Progenitor cell of endocrine pancreas (in vitro differentiated cells): ENCODE results near the gene SLC25A13. TPM values are rescaled to one million over a fixed set of nuclear protein-coding genes. Genes with fewer than 3 reads are reported as not detected.
A peak's percentile ranks its signal among the peaks of the same experiment; 100 is the strongest.

Experiments used
- DNase-seq: peaks from one replicate; pipeline ENCODE4 v3.0.0; 2021; ENCODE audit warnings: low spot score; ENCODE audit not compliant: unreplicated experiment
- H3K27ac Mint-ChIP-seq: 2 replicates; pipeline ENCODE4 v1.8.0; 2021; ENCODE audit warnings: mild to moderate bottlenecking, moderate library complexity, mixed read lengths
- H3K27me3 Mint-ChIP-seq: 2 replicates; pipeline ENCODE4 v1.8.0; 2021; ENCODE audit warnings: mixed read lengths
- H3K36me3 Mint-ChIP-seq: 2 replicates; pipeline ENCODE4 v1.8.0; 2022; ENCODE audit warnings: mixed read lengths; ENCODE audit not compliant: insufficient read depth
- H3K4me1 Mint-ChIP-seq: 2 replicates; pipeline ENCODE4 v1.8.0; 2021; ENCODE audit warnings: low read depth, mixed read lengths
- H3K4me3 Mint-ChIP-seq: 2 replicates; pipeline ENCODE4 v1.8.0; 2021; ENCODE audit warnings: low read depth, mild to moderate bottlenecking, moderate library complexity, mixed read lengths
- H3K9me3 Mint-ChIP-seq: 2 replicates; pipeline ENCODE4 v1.8.0; 2021; ENCODE audit warnings: low read depth, mixed read lengths
- total RNA-seq: library from RNA; stranded (reverse); gene quantifications from 2 replicates; pipeline ENCODE4 v1.2.1, GENCODE V29; 2021
- TF ChIP-seq, protein P1 (sequence below): fragments of 200-600 bp; sonication (generic); IDR thresholded peaks from one replicate; pipeline ENCODE4 v1.5.0; 2021; ENCODE audit warnings: antibody characterized with exemption, mild to moderate bottlenecking; ENCODE audit not compliant: unreplicated experiment

The SLC25A13 gene
- total RNA-seq, 1 donor from 2014 or later, result 54.0 TPM

DNA sequence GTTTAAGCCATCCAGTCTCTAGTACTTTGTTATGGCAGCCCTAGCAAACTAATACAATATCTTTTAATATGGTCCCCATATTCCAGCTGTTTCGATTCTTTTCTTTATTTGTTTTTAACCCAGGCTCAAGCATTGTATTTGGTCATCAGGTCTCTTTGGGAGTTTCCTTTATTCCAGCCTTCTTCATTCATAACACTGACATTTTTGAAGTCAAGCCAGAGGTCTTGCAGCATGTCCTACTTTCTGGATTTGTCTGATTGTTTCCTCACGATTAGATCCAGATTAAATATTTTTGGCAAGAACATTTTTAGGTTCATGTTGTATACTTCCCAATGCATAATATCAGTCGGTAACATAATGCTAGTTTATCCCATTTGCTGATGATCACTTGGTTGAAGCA, 11.8 kb downstream of the SLC25A13 start:
- DNase-seq, result no peak
- Mint-ChIP-seq H3K27ac (no peak overlapping the region), H3K27me3 (peaks cover 19% of the 10 kb centered on the region), H3K36me3 (peaks cover 10% of the 10 kb centered on the region), H3K9me3 (no peaks in the 10 kb centered on the region), H3K4me3 (no peak overlapping the region), H3K4me1 (peaks cover 11% of the 10 kb centered on the region)
- TF ChIP-seq, protein P1, sequence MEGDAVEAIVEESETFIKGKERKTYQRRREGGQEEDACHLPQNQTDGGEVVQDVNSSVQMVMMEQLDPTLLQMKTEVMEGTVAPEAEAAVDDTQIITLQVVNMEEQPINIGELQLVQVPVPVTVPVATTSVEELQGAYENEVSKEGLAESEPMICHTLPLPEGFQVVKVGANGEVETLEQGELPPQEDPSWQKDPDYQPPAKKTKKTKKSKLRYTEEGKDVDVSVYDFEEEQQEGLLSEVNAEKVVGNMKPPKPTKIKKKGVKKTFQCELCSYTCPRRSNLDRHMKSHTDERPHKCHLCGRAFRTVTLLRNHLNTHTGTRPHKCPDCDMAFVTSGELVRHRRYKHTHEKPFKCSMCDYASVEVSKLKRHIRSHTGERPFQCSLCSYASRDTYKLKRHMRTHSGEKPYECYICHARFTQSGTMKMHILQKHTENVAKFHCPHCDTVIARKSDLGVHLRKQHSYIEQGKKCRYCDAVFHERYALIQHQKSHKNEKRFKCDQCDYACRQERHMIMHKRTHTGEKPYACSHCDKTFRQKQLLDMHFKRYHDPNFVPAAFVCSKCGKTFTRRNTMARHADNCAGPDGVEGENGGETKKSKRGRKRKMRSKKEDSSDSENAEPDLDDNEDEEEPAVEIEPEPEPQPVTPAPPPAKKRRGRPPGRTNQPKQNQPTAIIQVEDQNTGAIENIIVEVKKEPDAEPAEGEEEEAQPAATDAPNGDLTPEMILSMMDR, result no peak

DNA sequence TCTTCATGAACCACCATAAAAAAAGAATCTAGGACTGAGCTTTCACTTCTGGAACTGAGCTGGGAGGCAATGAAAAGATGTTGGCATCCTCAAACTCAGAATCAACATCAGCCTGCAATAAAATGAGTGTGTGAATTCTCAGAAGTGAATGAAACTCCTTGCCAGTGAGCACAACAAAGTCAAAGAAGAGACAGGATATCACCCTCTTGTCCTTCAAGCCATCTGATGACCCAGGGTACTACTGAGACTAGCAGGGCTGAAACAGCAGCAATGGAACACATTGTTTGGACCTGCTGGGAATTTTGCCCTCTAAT, 13.0 kb downstream of the SLC25A13 start:
- Mint-ChIP-seq H3K27me3 (peaks cover 30% of the 10 kb centered on the region), H3K9me3 (no peaks in the 10 kb centered on the region), H3K4me1 (peaks cover 14% of the 10 kb centered on the region), H3K36me3 (peaks cover 7% of the 10 kb centered on the region), H3K27ac (no peak overlapping the region), H3K4me3 (no peak overlapping the region)
- no peak for DNase-seq
- TF ChIP-seq, protein P1, result no peak

DNA sequence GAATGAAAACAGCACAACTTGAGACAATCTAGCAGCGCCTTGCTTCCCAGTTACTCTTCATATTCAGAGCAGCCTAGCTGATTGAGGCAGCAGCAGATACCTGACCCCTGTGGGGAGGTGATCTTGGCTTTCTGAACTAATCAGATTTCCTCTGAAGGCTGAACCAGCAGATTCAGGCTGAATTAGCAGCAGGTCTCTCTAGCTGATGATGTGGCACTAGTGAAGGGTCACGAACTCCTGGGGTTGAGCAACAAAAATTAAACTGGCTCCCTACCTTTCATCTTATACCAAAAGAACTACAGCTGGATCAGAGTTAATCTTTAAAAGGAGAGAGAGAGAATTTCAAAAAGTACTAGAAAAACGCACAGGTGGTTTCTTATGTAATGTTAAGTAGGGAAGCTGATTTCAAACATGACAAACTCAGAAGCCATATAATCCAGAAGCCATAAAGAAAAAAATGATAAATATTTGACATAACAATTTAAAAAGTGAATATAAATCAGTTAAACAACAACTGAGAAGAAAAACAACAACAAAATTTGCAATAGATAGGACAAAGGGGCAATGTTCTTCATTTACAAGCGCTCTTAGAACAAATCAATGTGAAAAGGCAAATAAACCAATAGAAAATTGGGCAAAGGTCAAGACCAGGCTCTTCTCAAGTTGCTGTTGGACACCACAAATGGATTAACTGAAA, 13.5 kb downstream of the SLC25A13 start:
- peaks cover 34% of the 10 kb centered on the region for H3K27me3 Mint-ChIP-seq
- TF ChIP-seq, protein P1, result no peak
- peaks cover 19% of the 10 kb centered on the region for H3K4me1 Mint-ChIP-seq
- H3K27ac Mint-ChIP-seq, result peak overlapping the region; percentile 14
- no peak overlapping the region for H3K4me3 Mint-ChIP-seq
- H3K36me3 Mint-ChIP-seq, result peaks cover 7% of the 10 kb centered on the region
- no peaks in the 10 kb centered on the region for H3K9me3 Mint-ChIP-seq
- DNase-seq, result no peak

DNA sequence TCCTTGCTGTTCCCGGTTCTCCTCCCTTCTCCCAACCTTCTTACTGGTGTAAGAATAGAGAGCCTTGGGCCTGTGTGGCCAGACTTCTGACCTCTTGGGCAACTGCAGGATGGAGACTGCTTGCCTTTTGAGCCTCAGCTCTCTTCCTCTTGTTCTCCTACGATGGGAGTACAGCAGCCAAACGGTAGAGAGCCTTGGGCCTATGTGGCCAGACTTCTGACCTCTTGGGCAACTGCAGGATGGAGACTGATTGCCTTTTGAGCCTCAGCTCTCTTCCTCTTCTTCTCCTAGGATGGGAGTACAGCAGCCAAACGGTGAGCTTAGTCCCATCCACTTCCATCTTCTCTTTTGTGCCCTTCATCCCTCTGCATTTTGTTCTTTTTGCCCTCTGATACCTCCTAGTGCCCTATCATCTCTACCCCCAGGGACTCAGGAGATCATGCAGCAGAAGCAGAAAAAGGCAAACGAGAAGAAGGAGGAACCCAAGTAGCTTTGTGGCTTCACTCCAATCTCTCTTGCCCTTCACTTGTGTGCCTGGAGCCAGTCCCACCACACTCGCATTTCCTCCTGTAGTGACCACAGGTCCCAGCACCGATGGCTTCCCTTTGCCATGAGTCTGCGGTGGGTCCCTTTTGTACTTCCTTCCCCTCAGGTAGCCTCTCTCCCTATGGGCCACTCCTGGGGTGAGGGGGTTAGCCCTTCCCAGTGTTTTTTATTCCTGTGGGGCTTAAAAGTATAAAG, 15.3 kb downstream of the SLC25A13 start:
- no peak for DNase-seq
- no peak overlapping the region for H3K27ac Mint-ChIP-seq

DNA sequence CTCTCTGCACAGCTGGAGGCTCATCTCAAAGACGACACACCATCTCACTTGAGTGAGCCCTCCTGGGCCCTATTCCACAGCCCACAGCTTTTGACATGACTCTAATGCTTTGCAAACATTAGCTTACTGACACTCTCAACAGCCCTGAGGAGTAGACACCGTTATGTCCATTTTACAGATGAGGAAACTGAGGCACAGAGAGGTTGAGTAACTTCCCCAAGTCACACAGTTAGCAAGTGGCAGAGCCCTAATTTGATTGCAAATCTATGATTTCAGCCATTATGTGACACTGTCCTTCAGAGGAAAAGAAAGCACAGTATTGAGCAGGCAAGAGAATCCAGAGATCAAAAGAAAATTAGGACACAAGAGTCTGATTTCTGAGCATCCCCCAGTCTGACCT, 16.0 kb downstream of the SLC25A13 start:
- TF ChIP-seq, protein P1, result no peak
- Mint-ChIP-seq H3K27me3 (peaks cover 46% of the 10 kb centered on the region), H3K9me3 (no peaks in the 10 kb centered on the region), H3K36me3 (peaks cover 7% of the 10 kb centered on the region), H3K27ac (no peak overlapping the region), H3K4me1 (peaks cover 29% of the 10 kb centered on the region), H3K4me3 (no peak overlapping the region)
- DNase-seq, result no peak

More for the DNA sequence above, 15.3 kb downstream of the SLC25A13 start:
- peaks cover 29% of the 10 kb centered on the region for H3K4me1 Mint-ChIP-seq
- peaks cover 43% of the 10 kb centered on the region for H3K27me3 Mint-ChIP-seq
- no peaks in the 10 kb centered on the region for H3K9me3 Mint-ChIP-seq
- H3K4me3 Mint-ChIP-seq, result no peak overlapping the region
- TF ChIP-seq, protein P1, result no peak
- peaks cover 7% of the 10 kb centered on the region for H3K36me3 Mint-ChIP-seq
